Dermis microvascular lymphatic vessel endothelial cell (primary cell): ENCODE data around the gene CDC73. TPM values are rescaled to one million over a fixed set of nuclear protein-coding genes. Genes with fewer than 3 reads are reported as not detected.
"Not testable (repeated sequence)": the region's sequence is repeated elsewhere in the genome, so short reads cannot be mapped to it uniquely, and the experiment has no call there.

Experiments used
- DNase-seq, 2 donors: peaks; one replicate each; pipeline versions ENCODE4 v3.0.0 to v3.0.0-alpha.2; 2010; ENCODE audit warnings: low read depth in 2 of 2
- total RNA-seq: library from RNA; depleted of rRNA; stranded (reverse); fragments of >200 nt; gene quantifications from 2 replicates; pipeline ENCODE4 v1.2.1, GENCODE V29; 2014

The CDC73 gene
- total RNA-seq, 1 donor from 2014 or later, result 10.7 TPM

DNA sequence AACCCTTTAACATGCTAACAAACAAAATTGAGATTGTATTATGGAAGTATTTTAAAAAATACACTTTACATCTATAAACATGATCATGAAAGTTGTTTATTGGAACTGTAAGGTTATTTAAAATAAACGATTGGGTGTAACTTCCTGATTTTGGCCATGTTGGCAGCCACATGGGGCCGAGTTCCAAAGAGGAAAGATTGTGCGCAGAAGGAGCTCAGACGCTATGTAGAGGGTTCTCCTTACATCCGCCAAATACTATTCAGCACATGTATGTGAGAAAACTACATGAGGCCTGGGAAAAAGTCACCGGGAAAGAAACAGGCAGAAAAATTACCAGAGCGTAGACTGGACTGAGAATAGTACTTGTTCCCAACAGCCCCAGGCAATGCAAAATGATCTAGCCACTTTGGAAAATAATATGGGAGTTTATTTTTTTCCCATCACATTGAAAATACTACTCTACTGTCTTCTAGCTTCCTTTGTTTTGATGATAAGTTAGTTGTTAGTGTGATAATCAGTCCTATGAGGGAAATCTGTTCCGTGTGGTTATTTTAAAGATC, 100.3 kb downstream of the CDC73 start:
- DNase-seq, result no peak

DNA sequence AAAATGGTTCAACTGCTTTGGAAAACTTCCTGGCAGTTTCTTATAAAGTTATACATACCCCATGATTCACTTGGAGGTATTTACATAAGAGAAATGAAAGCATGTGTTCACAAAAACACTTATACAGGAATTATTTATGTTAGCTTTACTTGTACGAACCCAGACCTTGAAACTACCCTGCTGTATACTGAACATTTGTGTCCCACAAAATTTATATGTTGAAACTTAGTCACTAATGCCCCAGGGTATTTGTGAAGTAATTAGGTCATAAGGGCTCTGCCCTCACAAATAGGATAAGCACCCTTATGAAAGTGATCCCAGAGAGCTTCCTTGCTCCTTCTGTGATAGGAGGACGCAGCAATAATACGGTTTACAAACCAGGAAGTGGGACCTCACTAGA, 107.3 kb downstream of the CDC73 start:
- DNase-seq, result no peak

DNA sequence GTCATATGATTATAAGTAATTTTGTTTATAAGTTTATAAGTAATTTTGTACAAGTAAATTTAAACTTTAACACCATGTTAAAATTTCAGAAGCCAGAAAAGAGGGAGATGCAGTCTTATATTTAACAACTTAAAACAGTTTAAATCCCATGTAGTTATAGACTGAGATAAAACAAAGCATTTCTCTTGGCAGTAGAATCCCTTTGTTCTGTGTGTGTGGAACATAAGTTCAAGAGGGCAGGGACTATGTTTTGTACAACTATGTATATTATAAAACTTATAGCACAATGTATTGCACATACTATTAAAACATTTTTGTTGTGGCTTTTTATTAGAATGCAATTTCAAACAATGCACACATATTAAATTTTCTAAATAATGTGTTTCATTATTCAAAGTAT, 109.3 kb downstream of the CDC73 start:
- DNase-seq, result peak; percentile 27 to 48

DNA sequence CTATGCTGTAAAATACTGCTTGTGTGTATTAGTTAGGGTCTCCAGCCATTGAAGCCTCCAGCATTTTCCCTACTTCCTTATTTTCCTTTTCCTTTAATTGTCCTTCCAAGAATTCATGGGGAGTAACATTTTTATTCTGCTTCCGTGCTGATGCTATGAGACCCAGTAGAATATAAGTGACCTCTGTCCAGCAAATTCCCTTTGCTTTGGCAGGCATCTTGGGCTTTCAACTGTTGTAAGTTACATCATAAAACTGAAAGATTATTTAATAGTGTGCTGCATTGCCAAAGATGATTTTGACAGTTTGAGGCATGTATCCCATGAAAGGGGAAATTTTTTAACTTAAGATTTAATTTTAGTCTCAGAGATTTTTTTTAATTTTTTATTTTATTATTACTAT, 112.7 kb downstream of the CDC73 start:
- DNase-seq, result peak in 1 of 2 donors; percentile 13

DNA sequence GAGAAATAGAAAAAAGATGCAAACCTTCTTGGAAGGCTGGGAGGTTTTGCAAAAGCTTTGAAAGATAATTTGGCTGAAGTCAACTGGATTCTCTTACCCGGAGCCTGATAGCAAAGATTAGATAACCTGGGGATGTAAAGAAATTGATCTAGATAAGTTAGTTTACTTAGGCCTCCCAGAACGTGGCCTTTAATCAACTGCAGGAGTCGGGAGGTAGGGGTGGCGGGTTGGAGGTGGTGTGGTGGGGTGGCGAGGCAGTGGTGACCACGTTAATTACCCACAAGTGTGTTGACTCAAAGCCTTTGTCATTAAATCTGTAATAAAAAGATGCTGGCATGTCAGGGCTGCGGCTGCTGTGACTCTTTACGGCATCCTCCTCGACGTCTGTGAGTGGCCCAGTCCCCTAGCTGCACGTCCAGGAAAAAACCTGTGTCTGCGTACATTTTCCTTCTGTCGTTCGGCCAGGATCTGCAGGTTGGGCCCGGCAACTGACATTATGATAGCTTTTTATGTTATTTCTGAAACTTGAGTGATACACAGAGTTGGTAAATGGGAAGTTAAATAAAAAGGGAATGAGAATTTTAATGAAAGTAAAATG, 115.6 kb downstream of the CDC73 start:
- DNase-seq, result no peak

DNA sequence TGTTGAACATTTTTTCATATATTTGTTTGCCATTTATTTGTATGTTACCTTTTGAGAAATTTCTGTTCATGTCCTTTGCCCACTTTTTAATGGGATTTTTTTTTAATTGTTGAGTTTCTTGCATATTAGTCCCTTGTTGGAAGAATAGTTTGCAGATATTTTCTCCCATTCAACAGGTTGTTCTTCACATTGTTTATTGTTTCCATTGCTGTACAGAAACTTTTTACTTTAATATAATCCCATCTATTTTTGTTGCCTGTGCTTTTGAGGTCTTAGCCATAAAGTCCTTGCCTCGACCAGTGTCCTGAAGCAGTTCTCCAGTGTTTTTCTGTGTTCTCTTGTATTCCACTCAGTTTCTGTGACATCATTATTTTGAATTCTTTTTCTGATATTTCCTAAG, 118.8 kb downstream of the CDC73 start:
- no peak for DNase-seq

DNA sequence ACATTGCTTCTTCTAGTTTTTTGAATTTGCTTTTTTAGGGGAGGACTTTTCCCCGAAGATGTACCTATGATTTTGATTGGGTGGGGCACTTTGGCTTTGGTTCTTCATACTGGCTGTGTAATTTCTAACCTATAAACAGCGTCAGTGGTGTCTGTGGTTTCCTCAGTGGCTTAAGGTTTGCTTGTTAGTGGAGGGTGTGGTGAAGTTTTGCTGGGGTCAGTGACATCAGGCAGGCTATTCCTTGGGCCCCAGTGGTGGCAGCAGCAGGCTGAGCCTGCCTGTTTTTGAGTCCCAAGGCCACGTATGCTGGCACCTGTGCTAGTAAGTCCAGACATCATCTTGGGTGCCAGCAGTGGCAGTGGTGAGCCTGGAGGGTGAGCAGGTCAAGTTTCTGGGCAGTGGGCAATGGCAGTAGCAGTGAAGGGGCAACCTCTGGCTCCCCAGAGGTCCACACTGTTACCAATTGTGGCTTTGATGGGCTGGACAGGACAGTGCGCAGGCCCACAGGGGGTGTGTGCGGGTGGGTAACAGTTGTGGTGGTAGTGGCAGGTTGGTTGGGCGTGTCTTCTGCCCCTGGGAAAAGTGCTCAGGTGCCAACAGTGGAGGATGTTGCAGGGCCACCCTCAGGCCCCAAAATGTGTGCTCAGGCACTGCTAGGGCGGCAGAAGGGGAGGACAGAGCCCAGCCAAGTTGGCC, 119.4 kb downstream of the CDC73 start:
- DNase-seq, result no peak

DNA sequence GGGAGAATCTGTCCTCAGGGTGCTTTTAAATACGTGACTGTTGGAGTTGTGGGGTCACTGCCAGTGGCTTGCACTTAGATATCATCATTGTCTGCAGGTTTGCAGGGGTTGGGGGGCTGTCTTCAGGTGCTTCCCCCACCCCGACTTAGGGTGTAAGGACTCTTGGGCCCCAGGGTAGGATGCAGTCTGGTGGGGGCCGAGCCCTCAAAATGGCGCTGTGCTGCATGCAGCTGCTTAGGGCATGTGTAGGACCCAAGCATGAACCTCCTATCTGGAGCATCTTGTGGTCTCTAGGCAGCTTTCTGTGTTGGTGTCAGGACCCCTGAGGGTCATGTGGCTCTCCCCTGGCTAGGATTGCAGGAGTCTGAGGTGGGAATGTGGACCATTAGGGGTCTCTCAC, 120.2 kb downstream of the CDC73 start:
- DNase-seq, result no peak

DNA sequence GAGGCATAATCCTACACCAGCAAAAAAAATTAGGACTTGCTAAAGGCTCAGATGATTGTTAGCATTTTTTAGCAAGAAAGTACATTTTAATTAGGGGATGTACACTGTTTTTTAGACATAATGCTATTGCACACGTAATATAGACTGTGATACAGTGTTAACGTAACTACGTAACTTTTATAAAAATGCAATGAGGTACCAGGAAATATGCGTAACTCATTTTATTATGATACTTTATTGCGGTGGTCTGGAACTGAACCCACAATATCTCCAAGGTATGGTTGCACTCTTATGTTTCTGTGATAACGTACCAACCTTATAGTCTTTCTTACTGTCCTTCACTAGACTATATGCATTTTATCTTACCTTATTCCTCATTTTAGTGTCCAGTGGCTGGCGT, 127.4 kb downstream of the CDC73 start:
- no peak for DNase-seq

DNA sequence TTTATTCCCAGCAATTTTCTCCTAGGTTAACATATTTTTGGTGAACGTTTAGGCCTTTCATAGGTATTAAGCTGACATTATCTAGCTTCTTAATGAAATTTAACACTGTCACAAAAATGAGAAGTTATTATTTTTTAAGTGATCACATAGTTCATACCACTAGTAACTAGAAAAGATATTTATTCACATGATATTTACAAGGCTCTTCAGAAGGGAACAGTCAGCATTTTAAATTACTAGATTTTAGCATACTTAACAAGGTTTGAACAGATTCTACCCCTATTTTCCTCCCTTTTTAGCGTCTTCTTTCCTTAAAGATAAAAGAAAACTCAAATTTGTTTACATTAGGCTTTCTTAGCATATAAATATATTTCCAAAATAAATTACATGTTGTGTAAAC, 130.1 kb downstream of the CDC73 start:
- DNase-seq, result no peak

DNA sequence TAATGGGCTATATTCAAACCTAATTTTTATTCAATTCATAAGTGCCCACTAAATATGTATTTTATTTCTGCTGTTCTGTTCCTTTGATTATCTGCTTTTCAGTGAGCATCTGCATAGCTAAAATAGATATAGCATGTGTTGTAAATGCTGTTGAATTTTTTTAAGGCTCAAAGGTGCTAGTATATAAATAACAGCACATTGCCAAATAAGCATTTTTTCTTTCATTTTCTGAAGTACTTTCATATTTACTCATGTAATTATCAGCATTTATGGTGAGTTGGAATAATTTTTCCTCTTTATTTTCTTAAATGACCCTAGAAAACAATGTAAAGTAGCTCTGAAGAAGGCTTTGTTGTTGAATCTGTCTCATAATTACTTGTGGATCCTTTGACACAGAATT, 134.2 kb downstream of the CDC73 start:
- no peak for DNase-seq

DNA sequence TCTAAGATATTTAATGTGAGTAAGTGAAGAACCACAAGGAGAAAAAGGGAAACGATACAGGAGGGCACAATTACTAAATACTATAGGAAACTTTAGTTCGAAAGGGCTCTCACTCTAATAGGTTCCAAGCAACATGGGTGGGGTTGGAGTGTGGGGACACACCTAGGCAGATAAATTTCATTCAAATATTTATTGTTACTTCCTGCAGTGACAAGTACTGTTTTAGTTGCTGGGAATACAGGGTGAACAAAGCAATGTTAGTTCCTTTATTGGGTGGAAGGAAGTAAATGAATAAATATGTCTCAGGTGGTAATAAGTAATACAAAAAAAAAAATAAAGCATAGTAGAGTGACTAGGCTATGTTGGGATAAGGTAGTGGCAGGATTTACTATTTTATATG, 137.8 kb downstream of the CDC73 start:
- DNase-seq, result no peak

DNA sequence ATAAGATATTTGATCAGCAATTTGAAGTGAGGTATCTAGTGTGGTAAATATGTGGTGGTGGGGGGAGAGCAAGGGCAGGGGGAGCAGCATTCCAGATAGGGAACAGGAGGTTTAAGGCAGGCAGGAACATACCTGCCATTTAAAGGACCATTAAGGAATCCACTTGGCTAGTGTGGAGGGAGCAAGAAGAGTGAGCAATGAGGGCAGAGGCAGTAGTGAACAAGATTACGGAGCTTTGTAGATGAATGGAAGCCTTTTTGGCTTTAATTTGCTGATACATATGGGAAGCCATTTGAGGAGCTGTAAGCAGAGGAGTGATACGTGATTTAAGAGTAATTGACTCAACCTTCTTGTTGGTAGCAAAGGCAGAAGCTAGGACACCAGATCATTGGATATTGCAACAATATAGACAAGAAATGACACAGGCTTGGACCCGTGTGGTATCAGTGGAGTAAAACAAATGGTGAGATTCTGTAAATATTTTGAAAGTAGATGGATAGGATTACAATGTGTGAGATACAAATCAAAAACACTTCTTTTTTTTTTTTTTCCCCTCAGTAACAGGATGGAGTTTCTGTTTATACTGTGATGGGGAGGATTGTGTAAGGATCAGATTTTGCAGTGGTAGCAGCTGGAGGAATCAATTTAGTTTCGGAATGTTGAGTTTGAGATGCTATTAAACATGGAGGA, 138.4 kb downstream of the CDC73 start:
- no peak for DNase-seq

DNA sequence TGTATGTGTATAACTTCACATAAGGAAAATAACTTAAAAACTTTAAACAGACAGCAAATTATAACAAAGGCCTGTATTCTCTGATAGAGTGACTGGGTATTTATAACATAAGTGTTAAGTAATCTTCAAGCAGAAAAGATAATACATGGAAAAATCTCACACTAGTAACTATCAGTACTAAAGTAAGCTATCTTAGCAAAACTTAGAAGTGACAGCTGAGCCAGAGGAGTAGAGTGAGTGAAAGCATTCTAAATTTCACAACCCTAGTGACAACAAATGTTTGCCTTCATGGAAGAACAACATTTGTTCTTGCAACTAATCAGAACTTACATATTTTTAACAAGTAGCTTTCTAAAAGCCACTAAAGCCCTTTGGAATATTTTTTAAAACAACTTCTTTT, 139.1 kb downstream of the CDC73 start:
- DNase-seq, result no peak

DNA sequence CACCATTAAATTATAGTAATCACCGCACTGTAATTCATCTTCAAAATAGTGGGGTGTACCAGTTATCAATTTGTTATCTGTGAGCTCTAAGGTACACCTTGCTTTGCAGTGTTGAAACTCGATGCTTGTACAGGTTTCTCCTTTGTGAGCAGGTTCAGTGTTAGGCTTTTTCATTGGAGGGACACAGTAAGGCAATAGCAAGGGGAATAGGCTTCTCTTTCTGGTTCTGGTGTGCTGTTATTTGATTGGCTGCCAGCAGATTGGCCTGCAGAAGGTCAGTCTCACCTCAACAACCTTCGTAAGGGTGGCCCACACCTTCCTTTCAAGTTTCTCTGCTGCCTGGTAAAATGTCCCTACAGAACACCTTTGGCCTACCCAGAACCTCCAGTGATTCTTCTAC, 140.8 kb downstream of the CDC73 start:
- DNase-seq, result no peak

DNA sequence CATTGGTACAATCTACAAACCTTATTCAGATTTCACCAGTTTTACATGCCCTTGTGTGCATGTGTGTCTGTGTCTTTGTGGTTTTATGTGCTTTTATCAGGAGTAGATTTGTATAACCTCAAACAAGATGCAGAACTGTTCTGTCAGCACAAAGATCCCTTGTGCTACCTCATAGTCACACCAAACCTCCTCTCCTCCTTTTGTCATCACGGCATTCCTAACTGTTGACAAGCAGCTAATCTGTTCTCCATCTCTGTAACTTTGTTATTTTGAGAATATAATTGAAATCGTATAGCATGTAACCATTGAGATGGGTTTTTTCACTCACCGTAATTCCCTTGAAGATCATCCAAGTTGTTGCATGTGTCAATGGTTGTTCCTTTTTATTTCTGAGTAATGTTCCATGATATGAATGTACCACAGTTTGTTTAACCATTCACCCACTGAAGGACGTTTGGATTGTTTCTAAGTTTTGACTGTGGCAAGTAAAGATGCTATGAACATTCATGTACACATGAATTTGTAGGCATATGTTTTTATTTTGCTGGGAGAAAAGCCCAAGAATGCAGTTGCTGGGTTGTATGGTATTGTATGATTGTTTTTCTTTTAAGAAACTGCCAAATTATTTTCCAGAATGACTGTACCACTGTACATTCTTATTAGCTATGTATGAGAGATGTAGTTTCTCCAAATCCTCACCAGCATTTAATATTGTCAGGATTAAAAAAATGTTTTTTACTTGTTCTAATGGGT, 142.7 kb downstream of the CDC73 start:
- no peak for DNase-seq

DNA sequence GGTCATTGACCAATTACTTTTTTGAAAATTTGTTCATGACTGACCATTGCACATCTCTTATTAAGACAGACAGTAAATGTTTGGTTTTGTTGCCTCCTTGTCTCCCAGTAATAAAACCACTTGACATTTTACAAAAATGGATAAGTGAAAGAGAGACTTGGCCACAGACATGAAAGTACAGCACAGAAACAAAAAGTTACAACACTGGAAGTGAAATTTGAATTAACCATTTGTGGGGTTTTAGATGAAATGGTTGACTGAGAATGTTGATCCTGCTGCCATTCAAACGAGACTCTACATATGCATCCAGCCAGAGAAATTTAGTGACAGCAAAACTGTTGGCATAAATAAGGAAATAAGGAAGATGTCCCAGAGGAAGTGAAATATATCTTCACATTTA, 143.9 kb downstream of the CDC73 start:
- DNase-seq, result no peak

DNA sequence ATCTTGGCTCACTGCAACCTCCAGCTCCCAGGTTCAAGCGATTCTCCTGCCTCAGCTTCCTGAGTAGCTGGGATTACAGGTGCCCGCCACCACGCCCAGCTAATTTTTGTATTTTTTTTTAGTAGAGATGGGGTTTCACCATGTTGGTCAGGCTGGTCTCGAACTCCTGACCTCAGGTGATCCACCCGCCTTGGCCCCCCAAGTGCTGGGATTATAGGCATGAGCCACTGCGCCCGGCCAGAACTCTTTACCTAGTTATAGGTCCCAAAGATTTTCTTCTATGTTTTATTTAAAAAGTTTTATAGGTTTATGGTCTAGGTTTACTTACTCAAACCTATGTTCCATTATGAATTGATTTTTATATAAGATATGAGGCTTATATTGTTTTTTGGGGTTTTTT, 145.0 kb downstream of the CDC73 start:
- DNase-seq, result not testable (repeated sequence)

DNA sequence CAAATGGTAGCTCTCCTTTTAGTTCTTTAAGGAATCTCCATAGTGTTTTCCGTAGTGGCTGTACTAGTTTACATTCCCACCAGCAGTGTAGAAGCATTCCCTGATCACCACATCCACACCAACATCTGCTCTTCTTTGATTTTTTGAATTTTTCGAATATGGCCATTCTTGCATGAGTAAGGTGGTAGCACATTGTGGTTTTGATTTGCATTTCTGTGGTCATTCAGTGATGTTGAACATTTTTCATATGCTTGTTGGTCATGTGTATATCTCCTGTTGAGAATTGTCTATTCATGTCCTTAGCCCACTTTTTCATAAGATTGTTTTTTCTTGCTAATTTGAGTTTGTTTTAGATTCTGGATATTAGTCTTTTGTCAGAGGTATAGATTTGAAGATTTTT, 149.2 kb downstream of the CDC73 start:
- DNase-seq, result no peak

DNA sequence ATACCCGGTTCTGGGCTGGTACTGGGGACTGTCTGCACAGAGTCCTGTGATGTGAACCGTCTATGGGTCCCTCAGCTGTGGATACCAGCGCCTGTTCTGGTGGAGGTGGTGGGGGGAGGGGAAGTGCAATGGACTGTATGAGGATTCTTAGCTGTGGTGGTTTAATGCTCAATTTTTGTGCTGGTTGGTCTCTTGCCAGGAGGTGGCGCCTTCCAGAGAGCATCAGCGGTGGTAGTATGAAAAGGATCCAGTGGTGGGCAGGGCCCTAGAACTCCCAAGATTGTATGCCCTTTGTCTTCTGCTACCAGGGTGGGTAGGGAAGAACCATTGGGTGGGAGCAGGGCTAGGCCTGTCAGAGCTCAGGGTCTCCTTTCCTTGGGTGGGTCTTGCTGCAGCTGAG, 153.9 kb downstream of the CDC73 start:
- no peak for DNase-seq

DNA sequence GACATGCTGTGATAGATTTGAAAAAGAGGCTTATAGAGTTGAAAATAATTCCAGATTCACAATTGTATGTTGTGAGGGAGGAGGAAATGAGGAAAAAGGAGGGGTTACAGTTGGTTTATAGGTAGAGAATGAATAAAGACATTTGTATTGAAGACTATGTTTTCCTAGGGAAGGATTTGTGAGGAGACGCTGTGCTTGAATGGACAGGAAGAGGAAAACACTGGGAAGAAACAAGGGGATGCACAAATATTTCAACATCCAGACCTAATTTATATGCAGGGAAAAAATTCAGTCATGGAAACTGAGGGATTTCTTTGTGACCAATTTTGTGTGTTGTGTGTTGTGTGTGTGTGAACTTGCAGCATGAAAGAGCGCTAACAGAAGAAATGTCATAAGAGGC, 157.1 kb downstream of the CDC73 start:
- no peak for DNase-seq

DNA sequence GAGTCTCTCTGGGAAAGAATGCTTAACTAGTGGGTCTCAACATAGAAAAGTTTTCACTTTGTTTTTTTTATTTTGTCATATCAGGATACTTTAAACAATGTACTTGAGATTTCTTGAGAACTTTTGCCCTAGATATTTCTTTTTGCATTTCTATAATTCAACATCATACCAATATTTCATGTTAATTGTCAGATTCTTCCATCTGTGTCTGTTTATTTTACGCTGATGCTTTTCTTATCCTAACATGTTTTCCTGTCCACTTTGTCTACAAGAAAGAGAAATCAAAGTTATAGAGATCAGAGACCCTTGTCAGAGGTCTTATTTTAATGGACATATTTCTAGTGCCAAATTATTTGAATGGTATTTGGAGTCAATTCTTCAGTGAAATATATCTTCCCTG, 160.1 kb downstream of the CDC73 start:
- no peak for DNase-seq
